ENCODE results near the gene GLRA3.
"Not testable (repeated sequence)": the region's sequence is repeated elsewhere in the genome, so short reads cannot be mapped to it uniquely, and the experiment has no call there.

The GLRA3 gene

GRCh38 chr4:174778274-174778986 is 50.6 kb downstream of the GLRA3 start:
- H3K36me3 Mint-ChIP-seq (ENCODE audit: low read depth); H3K27me3 Mint-ChIP-seq; H3K4me1 Mint-ChIP-seq (ENCODE audit: low read depth); H3K27ac Mint-ChIP-seq; H3K4me3 Mint-ChIP-seq; H3K9me3 Mint-ChIP-seq; intact Hi-C loops (cut with micrococcal nuclease): not testable (repeated sequence)

DNA sequence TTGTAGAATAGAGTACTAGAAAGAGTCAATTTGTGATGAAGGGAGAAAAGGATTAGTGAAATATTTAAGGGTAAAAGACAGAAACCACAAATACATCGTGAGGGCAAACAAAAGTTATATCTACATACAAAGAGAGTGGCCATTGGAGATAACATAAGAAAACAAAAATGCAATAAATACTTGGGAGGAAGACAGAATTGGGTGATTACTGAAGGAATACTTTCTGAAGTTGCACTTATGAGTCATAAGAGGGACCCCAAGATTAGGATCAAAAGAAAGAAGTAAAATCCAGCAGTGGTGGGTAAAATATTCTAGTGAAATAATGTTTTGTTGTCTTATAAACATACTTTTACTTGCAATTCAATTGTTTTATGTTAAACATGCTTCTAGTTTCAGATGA is 53.7 kb downstream of the GLRA3 start:
- Mint-ChIP-seq H3K9me3 (peaks cover 8% of the 10 kb centered on the region), H3K4me3 (no peak overlapping the region), H3K27me3 (no peaks in the 10 kb centered on the region), H3K36me3 (ENCODE audit: low read depth) (no peaks in the 10 kb centered on the region), H3K27ac (no peak overlapping the region), H3K4me1 (ENCODE audit: low read depth) (no peaks in the 10 kb centered on the region)
- intact Hi-C loops (cut with micrococcal nuclease): no loop called here

GRCh38 chr4:174764105-174764729 is 64.8 kb downstream of the GLRA3 start:
- intact Hi-C loops (cut with micrococcal nuclease): loop anchor here (10.0 kb wide), 1 partner anchor 1581 kb away; no protein-coding TSS in a partner anchor
- Mint-ChIP-seq H3K36me3 (ENCODE audit: low read depth) (no peaks in the 10 kb centered on the region), H3K27ac (no peak overlapping the region), H3K4me1 (ENCODE audit: low read depth) (no peaks in the 10 kb centered on the region), H3K27me3 (no peaks in the 10 kb centered on the region), H3K4me3 (no peak overlapping the region), H3K9me3 (no peaks in the 10 kb centered on the region)

- H3K27ac Mint-ChIP-seq: no peak overlapping the region
- no peaks in the 10 kb centered on the region for H3K9me3 Mint-ChIP-seq
- intact Hi-C loops (cut with micrococcal nuclease): loop anchor here (10.0 kb wide), 1 partner anchor 1581 kb away; no protein-coding TSS in a partner anchor
- H3K4me3 Mint-ChIP-seq: no peak overlapping the region
- no peaks in the 10 kb centered on the region for H3K4me1 Mint-ChIP-seq (ENCODE audit: low read depth)
- H3K36me3 Mint-ChIP-seq (ENCODE audit: low read depth): no peaks in the 10 kb centered on the region
- no peaks in the 10 kb centered on the region for H3K27me3 Mint-ChIP-seq
Observed at GRCh38 chr4:174763454-174764104, 65.5 kb downstream of the GLRA3 start.

- Mint-ChIP-seq H3K36me3 (ENCODE audit: low read depth) (no peaks in the 10 kb centered on the region), H3K27ac (no peak overlapping the region), H3K4me1 (ENCODE audit: low read depth) (no peaks in the 10 kb centered on the region), H3K9me3 (no peaks in the 10 kb centered on the region), H3K27me3 (no peaks in the 10 kb centered on the region), H3K4me3 (no peak overlapping the region)
- intact Hi-C loops (cut with micrococcal nuclease): loop anchor here (10.0 kb wide), 1 partner anchor 1583 kb away; no protein-coding TSS in a partner anchor
Observed at GRCh38 chr4:174761451-174761850, 67.6 kb downstream of the GLRA3 start.

GRCh38 chr4:174757736-174758135 is 71.3 kb downstream of the GLRA3 start:
- Mint-ChIP-seq H3K27ac (no peak overlapping the region), H3K4me3 (no peak overlapping the region), H3K27me3 (no peaks in the 10 kb centered on the region), H3K36me3 (ENCODE audit: low read depth) (no peaks in the 10 kb centered on the region), H3K4me1 (ENCODE audit: low read depth) (no peaks in the 10 kb centered on the region), H3K9me3 (no peaks in the 10 kb centered on the region)
- intact Hi-C loops (cut with micrococcal nuclease): no loop called here

DNA sequence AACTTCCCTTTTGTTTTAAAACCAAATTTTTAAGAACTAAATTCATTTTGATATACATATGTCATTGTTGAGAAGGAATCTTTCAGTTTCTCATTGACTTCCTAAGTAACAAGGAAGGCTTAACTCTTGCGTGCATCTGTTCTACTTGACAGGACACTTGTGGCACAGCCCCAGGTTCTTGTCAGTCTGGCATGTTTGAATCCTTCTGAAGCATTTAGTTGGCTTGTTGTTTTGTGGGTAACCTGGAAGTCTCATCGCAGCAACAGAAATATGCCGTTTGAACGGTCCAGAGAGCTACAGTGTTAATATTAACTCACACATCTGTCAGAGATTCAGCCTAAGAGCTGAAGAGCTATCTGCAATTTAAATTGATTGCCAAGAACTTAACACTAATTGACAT is 76.0 kb downstream of the GLRA3 start:
- no peaks in the 10 kb centered on the region for H3K27me3 Mint-ChIP-seq
- no peaks in the 10 kb centered on the region for H3K36me3 Mint-ChIP-seq (ENCODE audit: low read depth)
- H3K4me1 Mint-ChIP-seq (ENCODE audit: low read depth): no peaks in the 10 kb centered on the region
- no peak overlapping the region for H3K27ac Mint-ChIP-seq
- intact Hi-C loops (cut with micrococcal nuclease): no loop called here
- H3K4me3 Mint-ChIP-seq: no peak overlapping the region
- H3K9me3 Mint-ChIP-seq: no peaks in the 10 kb centered on the region

GRCh38 chr4:174752026-174752425 is 77.0 kb downstream of the GLRA3 start:
- no peaks in the 10 kb centered on the region for H3K27me3 Mint-ChIP-seq
- H3K9me3 Mint-ChIP-seq: no peaks in the 10 kb centered on the region
- H3K4me1 Mint-ChIP-seq (ENCODE audit: low read depth): no peaks in the 10 kb centered on the region
- H3K36me3 Mint-ChIP-seq (ENCODE audit: low read depth): no peaks in the 10 kb centered on the region
- H3K4me3 Mint-ChIP-seq: no peak overlapping the region
- intact Hi-C loops (cut with micrococcal nuclease): no loop called here
- no peak overlapping the region for H3K27ac Mint-ChIP-seq

DNA sequence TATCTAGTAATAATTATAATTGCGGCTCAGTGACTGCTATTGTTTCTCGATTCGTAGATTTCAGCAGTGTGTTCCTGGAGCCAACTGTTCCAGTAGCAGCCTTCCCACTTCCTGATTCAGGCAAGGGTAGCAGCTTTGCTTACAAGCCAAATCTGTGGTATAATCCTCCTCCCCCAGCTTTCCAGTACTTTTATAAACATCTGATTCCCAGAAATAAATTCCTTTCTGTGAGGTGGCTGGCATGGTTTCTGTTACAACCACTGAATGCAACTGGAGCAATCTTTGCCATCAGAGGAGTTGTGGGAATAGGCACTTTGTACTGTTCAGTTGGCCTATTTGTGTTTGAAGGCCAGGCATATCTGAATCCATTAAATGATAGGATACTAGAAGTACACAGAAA is 80.0 kb downstream of the GLRA3 start:
- Mint-ChIP-seq H3K9me3 (peaks cover 19% of the 10 kb centered on the region), H3K27me3 (no peaks in the 10 kb centered on the region), H3K27ac (no peak overlapping the region), H3K4me1 (ENCODE audit: low read depth) (no peaks in the 10 kb centered on the region), H3K4me3 (no peak overlapping the region), H3K36me3 (ENCODE audit: low read depth) (no peaks in the 10 kb centered on the region)
- intact Hi-C loops (cut with micrococcal nuclease): no loop called here

GRCh38 chr4:174746710-174747109 is 82.3 kb downstream of the GLRA3 start:
- H3K36me3 Mint-ChIP-seq (ENCODE audit: low read depth): no peaks in the 10 kb centered on the region
- no peaks in the 10 kb centered on the region for H3K27me3 Mint-ChIP-seq
- intact Hi-C loops (cut with micrococcal nuclease): no loop called here
- no peak overlapping the region for H3K27ac Mint-ChIP-seq
- peaks cover 19% of the 10 kb centered on the region for H3K9me3 Mint-ChIP-seq
- H3K4me3 Mint-ChIP-seq: no peak overlapping the region
- H3K4me1 Mint-ChIP-seq (ENCODE audit: low read depth): no peaks in the 10 kb centered on the region

- intact Hi-C loops (cut with micrococcal nuclease): no loop called here
- Mint-ChIP-seq H3K4me1 (ENCODE audit: low read depth) (no peaks in the 10 kb centered on the region), H3K27ac (no peak overlapping the region), H3K4me3 (no peak overlapping the region), H3K9me3 (peaks cover 19% of the 10 kb centered on the region), H3K27me3 (no peaks in the 10 kb centered on the region), H3K36me3 (ENCODE audit: low read depth) (no peaks in the 10 kb centered on the region)
Observed at GRCh38 chr4:174742561-174742960, 86.5 kb downstream of the GLRA3 start.

DNA sequence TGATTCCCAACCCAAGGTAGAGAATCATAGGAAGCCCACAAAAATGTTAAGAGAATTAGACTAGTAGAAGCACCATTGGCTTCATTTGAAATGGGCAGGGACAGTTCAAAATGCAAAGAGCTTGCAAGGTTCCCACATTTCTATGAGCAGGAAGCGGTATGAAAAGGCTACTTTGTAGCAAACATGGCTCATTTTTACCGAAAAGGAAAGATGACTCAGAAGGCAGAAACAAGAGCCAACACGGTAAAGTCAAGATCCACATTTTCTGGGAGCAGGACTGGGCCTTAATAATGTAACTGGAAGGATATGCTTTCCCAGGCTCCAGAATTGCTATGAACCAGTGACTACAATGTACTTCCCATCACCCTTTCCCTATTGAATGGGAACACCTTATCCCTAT is 89.5 kb downstream of the GLRA3 start:
- intact Hi-C loops (cut with micrococcal nuclease): no loop called here
- peaks cover 3% of the 10 kb centered on the region for H3K9me3 Mint-ChIP-seq
- H3K27ac Mint-ChIP-seq: no peak overlapping the region
- no peaks in the 10 kb centered on the region for H3K27me3 Mint-ChIP-seq
- no peaks in the 10 kb centered on the region for H3K36me3 Mint-ChIP-seq (ENCODE audit: low read depth)
- H3K4me1 Mint-ChIP-seq (ENCODE audit: low read depth): no peaks in the 10 kb centered on the region
- H3K4me3 Mint-ChIP-seq: no peak overlapping the region

GRCh38 chr4:174734181-174734580 is 94.9 kb downstream of the GLRA3 start:
- H3K27ac Mint-ChIP-seq: no peak overlapping the region
- H3K4me1 Mint-ChIP-seq (ENCODE audit: low read depth): no peaks in the 10 kb centered on the region
- H3K36me3 Mint-ChIP-seq (ENCODE audit: low read depth): no peaks in the 10 kb centered on the region

GRCh38 chr4:174717828-174718227 is 111.2 kb downstream of the GLRA3 start:
- no peaks in the 10 kb centered on the region for H3K36me3 Mint-ChIP-seq (ENCODE audit: low read depth)

More at GRCh38 chr4:174734181-174734580, 94.9 kb downstream of the GLRA3 start:
- intact Hi-C loops (cut with micrococcal nuclease): no loop called here
- H3K9me3 Mint-ChIP-seq: no peaks in the 10 kb centered on the region
- H3K27me3 Mint-ChIP-seq: no peaks in the 10 kb centered on the region
- no peak overlapping the region for H3K4me3 Mint-ChIP-seq

More at GRCh38 chr4:174717828-174718227, 111.2 kb downstream of the GLRA3 start:
- Mint-ChIP-seq H3K9me3 (no peaks in the 10 kb centered on the region), H3K27ac (no peak overlapping the region), H3K27me3 (peaks cover 1% of the 10 kb centered on the region), H3K4me3 (no peak overlapping the region), H3K4me1 (ENCODE audit: low read depth) (no peaks in the 10 kb centered on the region)
- intact Hi-C loops (cut with micrococcal nuclease): no loop called here

All from dendritic cell treated with granulocyte-macrophage colony-stimulating factor and Interleukin-4, amounts not matched to agents 40 ng/mL and 50 ng/mL, for 4 days (primary cell).